ENCODE results near the gene RAB5A. TPM values are rescaled to one million over a fixed set of nuclear protein-coding genes. Genes with fewer than 3 reads are reported as not detected.
"Not testable (repeated sequence)": the region's sequence is repeated elsewhere in the genome, so short reads cannot be mapped to it uniquely, and the experiment has no call there.

The RAB5A gene
- total and polyA plus RNA-seq, 2 donors = 30.6 to 51.8 TPM

DNA sequence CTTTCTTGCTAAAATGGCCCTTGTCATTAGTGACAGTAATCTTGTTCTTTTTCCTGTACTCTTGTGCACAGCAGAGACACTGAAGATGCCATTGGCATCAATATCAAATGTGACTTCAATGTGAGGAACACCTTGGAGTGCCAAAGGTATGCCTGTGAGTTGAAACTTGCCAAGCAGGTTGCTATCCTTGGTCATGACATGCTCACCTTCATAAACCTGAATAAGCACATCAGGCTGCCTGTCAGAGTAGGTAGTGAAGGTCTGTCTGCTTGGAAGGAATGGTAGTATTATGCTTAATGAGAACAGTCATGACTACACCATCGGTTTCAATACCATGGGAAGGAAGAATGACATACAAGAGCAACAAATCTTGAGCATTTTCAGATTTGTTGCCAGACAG, 6.3 kb upstream of the RAB5A start:
- no peak overlapping the region for H3K4me3 ChIP-seq (ENCODE audit: low read length in 2 of 2)
- no peaks in the 10 kb centered on the region for H3K36me3 ChIP-seq (ENCODE audit: control insufficient read depth in 2 of 2, insufficient read depth in 2 of 2, low read length in 1 of 2)
- WGBS = 95% methylated on average over 1 of the region's 1 CpG
- no peak overlapping the region for H3K27ac ChIP-seq (ENCODE audit: low read depth in 1 of 2, low read length in 1 of 2)
- H3K27me3 ChIP-seq (ENCODE audit: control insufficient read depth in 2 of 2, insufficient read depth in 1 of 2, low read length in 1 of 2) = no peaks in the 10 kb centered on the region
- H3K4me1 ChIP-seq (ENCODE audit: control insufficient read depth in 2 of 2, insufficient read depth in 2 of 2, low read length in 2 of 2) = no peaks in the 10 kb centered on the region
- H3K9me3 ChIP-seq (ENCODE audit: control insufficient read depth in 2 of 2, insufficient read depth in 1 of 2, low read length in 1 of 2) = no peaks in the 10 kb centered on the region
- DNase-seq (ENCODE audit: low read depth in 6 of 9, low spot score in 9 of 9) = no peak

DNA sequence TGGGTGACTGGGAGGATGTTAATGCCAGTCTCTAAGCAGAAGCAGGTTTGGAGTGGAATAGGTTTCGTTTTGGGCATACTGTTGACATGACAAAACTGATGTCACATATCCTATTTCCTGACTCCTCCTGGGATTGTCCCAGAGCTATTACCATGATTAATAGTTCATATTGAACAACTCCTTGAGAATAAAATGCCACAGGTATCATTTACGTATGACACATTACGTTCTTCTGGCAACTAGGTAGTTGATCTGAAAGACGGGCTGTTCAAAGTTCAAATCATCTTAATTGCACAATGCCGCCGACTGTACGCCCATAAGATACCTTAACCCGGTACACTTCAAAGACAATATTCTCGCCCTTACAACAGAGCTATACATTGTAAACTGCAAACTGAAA, 1.4 kb upstream of the RAB5A start:
- H3K27ac ChIP-seq (ENCODE audit: low read depth in 1 of 2, low read length in 1 of 2) = no peak overlapping the region
- no peak overlapping the region for H3K4me3 ChIP-seq (ENCODE audit: low read length in 2 of 2)
- no peaks in the 10 kb centered on the region for H3K27me3 ChIP-seq (ENCODE audit: control insufficient read depth in 2 of 2, insufficient read depth in 1 of 2, low read length in 1 of 2)
- no peak for DNase-seq (ENCODE audit: low read depth in 6 of 9, low spot score in 9 of 9)
- peaks cover 3 to 13% of the 10 kb centered on the region in 2 donors for H3K4me1 ChIP-seq (ENCODE audit: control insufficient read depth in 2 of 2, insufficient read depth in 2 of 2, low read length in 2 of 2)
- H3K36me3 ChIP-seq (ENCODE audit: control insufficient read depth in 2 of 2, insufficient read depth in 2 of 2, low read length in 1 of 2) = peaks cover 0 to 2% of the 10 kb centered on the region in 2 donors
- 98% methylated on average over 9 of the region's 9 CpGs for WGBS
- no peaks in the 10 kb centered on the region for H3K9me3 ChIP-seq (ENCODE audit: control insufficient read depth in 2 of 2, insufficient read depth in 1 of 2, low read length in 1 of 2)

DNA sequence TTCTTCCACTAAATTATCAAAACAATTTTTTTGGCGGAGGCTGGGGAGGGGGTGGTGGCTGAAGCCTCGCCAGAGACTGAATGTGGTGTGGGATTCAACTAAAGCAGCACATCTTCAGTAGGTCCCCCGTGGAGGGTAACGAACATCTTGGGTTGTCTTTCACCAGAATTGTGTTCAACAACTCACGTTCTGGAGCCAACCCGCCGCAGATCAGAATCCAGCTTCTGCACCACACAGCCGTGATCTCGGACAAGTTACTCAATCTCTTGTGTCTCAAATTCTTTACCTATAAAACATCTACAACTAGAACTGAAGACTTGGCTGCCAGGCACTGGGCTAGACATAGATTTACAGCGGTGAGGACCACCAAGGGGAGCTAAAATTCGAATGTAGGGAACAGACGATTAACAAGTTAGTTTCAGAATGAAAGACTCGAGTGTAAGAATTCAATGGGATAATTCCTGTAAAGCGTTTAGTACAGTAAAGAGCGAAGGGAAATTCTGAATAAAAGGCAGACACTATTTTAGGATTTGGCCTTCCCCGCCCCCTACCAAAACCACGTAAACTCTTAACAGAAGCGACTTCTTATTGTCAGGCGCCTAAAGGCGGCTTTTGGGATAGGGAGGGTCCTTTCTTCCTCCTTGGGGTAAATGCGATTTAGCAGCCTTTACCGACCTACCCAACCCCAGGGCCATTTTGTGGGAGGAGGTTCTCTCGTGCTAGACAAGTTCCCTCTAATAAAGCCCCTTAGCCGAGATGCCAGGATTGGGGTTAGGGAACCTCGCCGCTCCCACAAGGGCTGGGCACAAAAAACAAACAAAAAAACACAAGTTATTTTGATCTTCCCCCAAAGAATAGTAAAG, 697 bp upstream of the RAB5A start:
- Histone ChIP-seq H3K9me3 (ENCODE audit: control insufficient read depth in 2 of 2, insufficient read depth in 1 of 2, low read length in 1 of 2) (no peaks in the 10 kb centered on the region), H3K27ac (ENCODE audit: low read depth in 1 of 2, low read length in 1 of 2) (peak overlapping the region; percentile 92 to 96), H3K27me3 (ENCODE audit: control insufficient read depth in 2 of 2, insufficient read depth in 1 of 2, low read length in 1 of 2) (no peaks in the 10 kb centered on the region), H3K4me1 (ENCODE audit: control insufficient read depth in 2 of 2, insufficient read depth in 2 of 2, low read length in 2 of 2) (peaks cover 3 to 13% of the 10 kb centered on the region in 2 donors), H3K4me3 (ENCODE audit: low read length in 2 of 2) (peak overlapping the region; percentile 87 to 94), H3K36me3 (ENCODE audit: control insufficient read depth in 2 of 2, insufficient read depth in 2 of 2, low read length in 1 of 2) (peaks cover 0 to 5% of the 10 kb centered on the region in 2 donors)
- peak in 1 of 9 donors; percentile 2 for DNase-seq (ENCODE audit: low read depth in 6 of 9, low spot score in 9 of 9)
- WGBS = 54% methylated on average over 26 of the region's 26 CpGs

DNA sequence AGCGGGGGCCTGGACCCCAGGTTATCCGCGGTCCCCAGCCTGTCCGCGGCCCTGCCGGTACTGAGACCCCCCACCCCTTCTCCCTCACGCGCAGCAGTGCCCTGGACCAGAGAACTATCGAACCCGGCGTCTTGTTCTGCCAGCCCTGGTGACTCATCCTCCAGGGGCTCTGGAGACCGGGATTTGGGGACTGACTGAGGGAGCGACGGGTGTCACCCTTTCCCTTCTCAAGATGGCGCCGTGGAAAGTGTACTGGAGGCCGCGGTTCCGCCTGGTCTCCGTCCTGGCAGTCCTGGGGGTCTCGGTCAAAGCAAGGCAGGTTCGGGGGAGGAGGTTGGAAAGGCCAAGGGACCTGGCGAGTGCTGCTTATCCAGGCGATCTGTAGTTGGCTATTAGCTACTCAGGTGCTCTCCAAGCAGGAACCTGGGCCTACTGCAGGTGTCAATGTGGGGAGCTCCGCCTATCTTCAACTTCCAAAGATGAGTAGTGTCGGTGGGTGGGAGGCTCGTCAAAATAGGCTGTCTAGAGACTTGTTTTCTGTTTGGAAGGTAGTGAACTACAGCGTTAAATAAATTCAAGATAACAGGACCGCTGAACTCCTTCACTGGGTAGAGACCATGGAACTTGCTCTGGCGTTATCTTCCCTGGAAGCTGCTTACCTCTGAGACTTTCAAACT, 790 bp downstream of the RAB5A start:
- peak in 8 of 9 donors; percentile 37 to 75 (median 44) for DNase-seq (ENCODE audit: low read depth in 6 of 9, low spot score in 9 of 9)
- peak overlapping the region; percentile 96 to 97 for H3K27ac ChIP-seq (ENCODE audit: low read depth in 1 of 2, low read length in 1 of 2)
- WGBS = under 1% methylated on average over 30 of the region's 30 CpGs
- no peaks in the 10 kb centered on the region for H3K9me3 ChIP-seq (ENCODE audit: control insufficient read depth in 2 of 2, insufficient read depth in 1 of 2, low read length in 1 of 2)
- no peaks in the 10 kb centered on the region for H3K27me3 ChIP-seq (ENCODE audit: control insufficient read depth in 2 of 2, insufficient read depth in 1 of 2, low read length in 1 of 2)
- peaks cover 7 to 17% of the 10 kb centered on the region in 2 donors for H3K36me3 ChIP-seq (ENCODE audit: control insufficient read depth in 2 of 2, insufficient read depth in 2 of 2, low read length in 1 of 2)
- peaks cover 3 to 13% of the 10 kb centered on the region in 2 donors for H3K4me1 ChIP-seq (ENCODE audit: control insufficient read depth in 2 of 2, insufficient read depth in 2 of 2, low read length in 2 of 2)
- peak overlapping the region; percentile 87 to 94 for H3K4me3 ChIP-seq (ENCODE audit: low read length in 2 of 2)

DNA sequence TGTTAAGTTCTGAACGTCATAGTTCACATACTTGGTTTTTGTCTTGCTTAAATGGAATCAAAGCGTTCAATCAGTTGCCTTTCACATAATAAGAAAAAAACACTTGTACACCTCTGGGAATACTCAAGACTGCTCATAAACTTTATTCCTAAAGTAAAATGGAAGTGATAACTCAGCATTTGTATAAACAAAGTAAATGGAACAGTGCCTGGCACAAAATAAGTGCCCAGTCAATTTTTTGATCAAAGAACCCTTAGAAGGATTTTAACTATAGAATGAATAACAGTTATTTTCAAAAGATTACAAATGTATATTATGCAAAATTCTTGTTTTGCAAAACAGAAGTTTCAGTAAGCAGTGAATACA, 1.3 kb downstream of the RAB5A start:
- Histone ChIP-seq H3K27ac (ENCODE audit: low read depth in 1 of 2, low read length in 1 of 2) (peak overlapping the region in 1 of 2 donors; percentile 96), H3K4me1 (ENCODE audit: control insufficient read depth in 2 of 2, insufficient read depth in 2 of 2, low read length in 2 of 2) (peaks cover 3 to 13% of the 10 kb centered on the region in 2 donors), H3K4me3 (ENCODE audit: low read length in 2 of 2) (peak overlapping the region; percentile 87 to 94), H3K27me3 (ENCODE audit: control insufficient read depth in 2 of 2, insufficient read depth in 1 of 2, low read length in 1 of 2) (no peaks in the 10 kb centered on the region), H3K9me3 (ENCODE audit: control insufficient read depth in 2 of 2, insufficient read depth in 1 of 2, low read length in 1 of 2) (no peaks in the 10 kb centered on the region), H3K36me3 (ENCODE audit: control insufficient read depth in 2 of 2, insufficient read depth in 2 of 2, low read length in 1 of 2) (peaks cover 7 to 20% of the 10 kb centered on the region in 2 donors)
- no peak for DNase-seq (ENCODE audit: low read depth in 6 of 9, low spot score in 9 of 9)
- 8% methylated on average over 2 of the region's 2 CpGs for WGBS

DNA sequence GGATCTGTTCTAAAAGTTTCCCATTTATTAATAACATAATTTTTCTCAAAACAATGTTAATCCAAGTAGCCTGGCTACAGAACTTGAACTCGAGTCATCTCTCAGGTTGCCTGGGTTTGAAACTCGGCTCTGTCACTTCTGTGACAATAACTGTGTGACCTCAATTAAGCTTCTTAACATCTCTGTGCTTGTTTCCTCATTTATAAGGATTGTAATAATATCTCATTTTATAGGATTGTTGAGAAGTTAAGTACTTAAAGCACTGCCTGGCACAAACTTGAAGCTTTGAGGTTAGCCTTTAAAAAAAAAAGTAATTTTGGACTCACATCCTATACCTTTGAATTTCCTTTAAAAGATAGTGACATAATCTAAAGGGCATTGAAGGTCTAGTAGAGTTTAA, 3.4 kb downstream of the RAB5A start:
- no peak overlapping the region for H3K27ac ChIP-seq (ENCODE audit: low read depth in 1 of 2, low read length in 1 of 2)
- DNase-seq (ENCODE audit: low read depth in 6 of 9, low spot score in 9 of 9) = no peak
- H3K27me3 ChIP-seq (ENCODE audit: control insufficient read depth in 2 of 2, insufficient read depth in 1 of 2, low read length in 1 of 2) = no peaks in the 10 kb centered on the region
- H3K4me1 ChIP-seq (ENCODE audit: control insufficient read depth in 2 of 2, insufficient read depth in 2 of 2, low read length in 2 of 2) = peaks cover 3 to 13% of the 10 kb centered on the region in 2 donors
- H3K4me3 ChIP-seq (ENCODE audit: low read length in 2 of 2) = no peak overlapping the region
- H3K9me3 ChIP-seq (ENCODE audit: control insufficient read depth in 2 of 2, insufficient read depth in 1 of 2, low read length in 1 of 2) = no peaks in the 10 kb centered on the region
- 95% methylated on average over 2 of the region's 2 CpGs for WGBS
- peaks cover 17 to 41% of the 10 kb centered on the region in 2 donors for H3K36me3 ChIP-seq (ENCODE audit: control insufficient read depth in 2 of 2, insufficient read depth in 2 of 2, low read length in 1 of 2)

DNA sequence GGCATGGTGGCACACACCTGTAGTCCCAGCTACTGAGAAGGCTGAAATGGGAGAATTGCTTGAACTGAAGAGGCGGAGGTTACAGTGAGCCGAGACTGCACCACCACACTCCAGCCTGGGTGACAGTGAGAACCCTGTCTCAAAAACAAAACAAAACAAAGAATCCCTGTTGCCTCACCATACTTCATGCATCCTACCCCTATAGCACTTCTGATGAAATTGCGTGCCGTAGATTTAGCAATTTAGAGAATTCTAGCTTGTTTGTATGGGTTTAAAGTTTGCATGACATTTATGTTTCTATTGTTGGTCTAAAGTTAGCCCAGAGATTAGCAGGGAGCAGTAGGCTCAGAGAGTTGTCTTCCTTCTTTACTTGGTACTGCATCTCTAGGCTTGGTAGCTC, 7.8 kb downstream of the RAB5A start:
- no peak for DNase-seq (ENCODE audit: low read depth in 6 of 9, low spot score in 9 of 9)
- Histone ChIP-seq H3K27me3 (ENCODE audit: control insufficient read depth in 2 of 2, insufficient read depth in 1 of 2, low read length in 1 of 2) (no peaks in the 10 kb centered on the region), H3K4me1 (ENCODE audit: control insufficient read depth in 2 of 2, insufficient read depth in 2 of 2, low read length in 2 of 2) (no peaks in the 10 kb centered on the region), H3K27ac (ENCODE audit: low read depth in 1 of 2, low read length in 1 of 2) (no peak overlapping the region), H3K4me3 (ENCODE audit: low read length in 2 of 2) (no peak overlapping the region), H3K36me3 (ENCODE audit: control insufficient read depth in 2 of 2, insufficient read depth in 2 of 2, low read length in 1 of 2) (peaks cover 20 to 54% of the 10 kb centered on the region in 2 donors), H3K9me3 (ENCODE audit: control insufficient read depth in 2 of 2, insufficient read depth in 1 of 2, low read length in 1 of 2) (no peaks in the 10 kb centered on the region)
- WGBS = over 99% methylated on average over 4 of the region's 4 CpGs

- H3K9me3 ChIP-seq (ENCODE audit: control insufficient read depth in 2 of 2, insufficient read depth in 1 of 2, low read length in 1 of 2); H3K27ac ChIP-seq (ENCODE audit: low read depth in 1 of 2, low read length in 1 of 2); H3K27me3 ChIP-seq (ENCODE audit: control insufficient read depth in 2 of 2, insufficient read depth in 1 of 2, low read length in 1 of 2); H3K4me3 ChIP-seq (ENCODE audit: low read length in 2 of 2); H3K4me1 ChIP-seq (ENCODE audit: control insufficient read depth in 2 of 2, insufficient read depth in 2 of 2, low read length in 2 of 2); DNase-seq (ENCODE audit: low read depth in 6 of 9, low spot score in 9 of 9): not testable (repeated sequence)
- H3K36me3 ChIP-seq (ENCODE audit: control insufficient read depth in 2 of 2, insufficient read depth in 2 of 2, low read length in 1 of 2) = peaks cover 20 to 49% of the 10 kb centered on the region in 2 donors
- WGBS = 97% methylated on average over 9 of the region's 9 CpGs
Observed at GRCh38 chr3:19957354-19957753, 10.5 kb downstream of the RAB5A start.

GRCh38 chr3:19959505-19959904, 12.6 kb downstream of the RAB5A start:
- no peaks in the 10 kb centered on the region for H3K27me3 ChIP-seq (ENCODE audit: control insufficient read depth in 2 of 2, insufficient read depth in 1 of 2, low read length in 1 of 2)
- no peaks in the 10 kb centered on the region for H3K9me3 ChIP-seq (ENCODE audit: control insufficient read depth in 2 of 2, insufficient read depth in 1 of 2, low read length in 1 of 2)
- 76% methylated on average over 4 of the region's 4 CpGs for WGBS
- H3K36me3 ChIP-seq (ENCODE audit: control insufficient read depth in 2 of 2, insufficient read depth in 2 of 2, low read length in 1 of 2) = peaks cover 12 to 30% of the 10 kb centered on the region in 2 donors
- H3K4me3 ChIP-seq (ENCODE audit: low read length in 2 of 2) = no peak overlapping the region
- no peak for DNase-seq (ENCODE audit: low read depth in 6 of 9, low spot score in 9 of 9)
- no peak overlapping the region for H3K27ac ChIP-seq (ENCODE audit: low read depth in 1 of 2, low read length in 1 of 2)
- no peaks in the 10 kb centered on the region for H3K4me1 ChIP-seq (ENCODE audit: control insufficient read depth in 2 of 2, insufficient read depth in 2 of 2, low read length in 2 of 2)
